Measurements from ENCODE around the gene FGFR4. TPM values are rescaled to one million over a fixed set of nuclear protein-coding genes. Genes with fewer than 3 reads are reported as not detected.

FGFR4 gene
- total RNA-seq, 1 experiment from 2014 or later = 14.7 TPM

GRCh38 chr5:177128551-177128981 is 41.9 kb downstream of the FGFR4 start:
- no peaks in the 10 kb centered on the region for H4K20me1 ChIP-seq (ENCODE audit: insufficient read depth)
- no peaks in the 10 kb centered on the region for H3K4me1 ChIP-seq (replicated peaks; ENCODE audit: insufficient read depth)
- no peak overlapping the region for H2AFZ ChIP-seq
- H3K27ac ChIP-seq = no peak overlapping the region
- H3K9me2 ChIP-seq (ENCODE audit: insufficient read depth) = no peaks in the 10 kb centered on the region
- ChIA-PET POLR2A (ENCODE audit: unreplicated experiment) (interaction anchor here (0.6 kb wide), 1 partner anchor 221 kb away, joined by 11 read pairs; no protein-coding TSS in a partner anchor), CTCF (no interaction called here)
- H3K27me3 ChIP-seq (ENCODE audit: insufficient read depth, low read depth) = no peaks in the 10 kb centered on the region
- no TSS peak for BruUV-seq (replicated peaks)
- peaks cover 15% of the 10 kb centered on the region for H3F3A ChIP-seq (ENCODE audit: insufficient read depth, low read depth)
- H3K4me3 ChIP-seq = no peak overlapping the region
- H3K36me3 ChIP-seq (ENCODE audit: low read depth) = no peaks in the 10 kb centered on the region
- DNase-seq = no peak
- H3K4me2 ChIP-seq = no peak overlapping the region
- no peaks in the 10 kb centered on the region for H3K9me3 ChIP-seq (ENCODE audit: insufficient read depth, low read depth)
- no peaks in the 10 kb centered on the region for H3K79me2 ChIP-seq (ENCODE audit: low read depth)
- intact Hi-C loops (cut with micrococcal nuclease; ENCODE audit: unreplicated experiment) = no loop called here
- TF ChIP-seq EZH2 (IDR thresholded peaks at IDR 0.05; ENCODE audit: low read depth) (no peak), CTCF (conservative IDR thresholded peaks at IDR 0.05) (no peak)

- Histone ChIP-seq H3K4me3 (no peak overlapping the region), H3K36me3 (ENCODE audit: low read depth) (peaks cover 4% of the 10 kb centered on the region), H3K9me2 (ENCODE audit: insufficient read depth) (no peaks in the 10 kb centered on the region), H3K4me2 (no peak overlapping the region), H3K79me2 (ENCODE audit: low read depth) (peaks cover 8% of the 10 kb centered on the region), H3K27ac (no peak overlapping the region), H3F3A (ENCODE audit: insufficient read depth, low read depth) (peaks cover 15% of the 10 kb centered on the region), H4K20me1 (ENCODE audit: insufficient read depth) (no peaks in the 10 kb centered on the region), H3K4me1 (replicated peaks; ENCODE audit: insufficient read depth) (peaks cover 6% of the 10 kb centered on the region), H2AFZ (no peak overlapping the region), H3K27me3 (ENCODE audit: insufficient read depth, low read depth) (no peaks in the 10 kb centered on the region), H3K9me3 (ENCODE audit: insufficient read depth, low read depth) (no peaks in the 10 kb centered on the region)
- ChIA-PET POLR2A (ENCODE audit: unreplicated experiment) (no interaction called here), CTCF (interaction anchor here (0.7 kb wide), 1 partner anchor 471 kb away, joined by 3 read pairs; no protein-coding TSS in a partner anchor)
- intact Hi-C loops (cut with micrococcal nuclease; ENCODE audit: unreplicated experiment) = loop anchor here (5.0 kb wide), 1 partner anchor 367 kb away; the partner anchor contains the start of gene PDLIM7
- TF ChIP-seq CTCF (conservative IDR thresholded peaks at IDR 0.05) (no peak), EZH2 (IDR thresholded peaks at IDR 0.05; ENCODE audit: low read depth) (no peak)
- no peak for DNase-seq
- BruUV-seq (replicated peaks) = no TSS peak
Observed at GRCh38 chr5:177130211-177131018, 43.7 kb downstream of the FGFR4 start.

- peaks cover 15% of the 10 kb centered on the region for H3F3A ChIP-seq (ENCODE audit: insufficient read depth, low read depth)
- ChIA-PET CTCF (no interaction called here), POLR2A (ENCODE audit: unreplicated experiment) (no interaction called here)
- H2AFZ ChIP-seq = no peak overlapping the region
- peaks cover 8% of the 10 kb centered on the region for H3K36me3 ChIP-seq (ENCODE audit: low read depth)
- H3K27me3 ChIP-seq (ENCODE audit: insufficient read depth, low read depth) = no peaks in the 10 kb centered on the region
- H3K4me2 ChIP-seq = no peak overlapping the region
- no peaks in the 10 kb centered on the region for H4K20me1 ChIP-seq (ENCODE audit: insufficient read depth)
- peaks cover 14% of the 10 kb centered on the region for H3K79me2 ChIP-seq (ENCODE audit: low read depth)
- H3K4me1 ChIP-seq (replicated peaks; ENCODE audit: insufficient read depth) = peaks cover 11% of the 10 kb centered on the region
- no TSS peak for BruUV-seq (replicated peaks)
- DNase-seq = no peak
- intact Hi-C loops (cut with micrococcal nuclease; ENCODE audit: unreplicated experiment) = loop anchor here (5.0 kb wide), 1 partner anchor 366 kb away; the partner anchor contains the start of gene PDLIM7
- TF ChIP-seq EZH2 (IDR thresholded peaks at IDR 0.05; ENCODE audit: low read depth) (no peak), CTCF (conservative IDR thresholded peaks at IDR 0.05) (no peak)
- H3K4me3 ChIP-seq = no peak overlapping the region
- H3K9me3 ChIP-seq (ENCODE audit: insufficient read depth, low read depth) = no peaks in the 10 kb centered on the region
- no peaks in the 10 kb centered on the region for H3K9me2 ChIP-seq (ENCODE audit: insufficient read depth)
- no peak overlapping the region for H3K27ac ChIP-seq
Observed at GRCh38 chr5:177131019-177131320, 44.3 kb downstream of the FGFR4 start.
